ENCODE measurements around the gene PES1.

DNA sequence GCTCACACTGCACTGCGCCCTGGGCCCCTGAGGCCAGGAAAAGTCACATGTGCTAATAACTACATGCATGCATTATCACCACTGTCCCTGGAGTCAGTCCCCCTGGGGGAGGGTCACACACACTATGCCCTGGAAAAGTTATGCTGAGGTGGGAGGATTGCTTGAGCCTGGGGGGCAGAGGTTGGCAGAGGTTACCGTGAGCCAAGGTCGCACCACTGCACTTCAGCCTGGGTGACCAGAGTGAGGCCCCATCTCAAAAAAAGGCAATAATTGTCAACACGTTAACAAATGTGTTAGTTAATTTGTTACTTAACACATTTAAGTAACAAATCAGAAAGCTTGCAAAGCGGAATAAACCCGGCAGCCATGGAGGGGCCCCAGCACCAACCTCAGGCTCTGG, 31.8 kb downstream of the PES1 start:
- TF ChIP-seq, protein P1, sequence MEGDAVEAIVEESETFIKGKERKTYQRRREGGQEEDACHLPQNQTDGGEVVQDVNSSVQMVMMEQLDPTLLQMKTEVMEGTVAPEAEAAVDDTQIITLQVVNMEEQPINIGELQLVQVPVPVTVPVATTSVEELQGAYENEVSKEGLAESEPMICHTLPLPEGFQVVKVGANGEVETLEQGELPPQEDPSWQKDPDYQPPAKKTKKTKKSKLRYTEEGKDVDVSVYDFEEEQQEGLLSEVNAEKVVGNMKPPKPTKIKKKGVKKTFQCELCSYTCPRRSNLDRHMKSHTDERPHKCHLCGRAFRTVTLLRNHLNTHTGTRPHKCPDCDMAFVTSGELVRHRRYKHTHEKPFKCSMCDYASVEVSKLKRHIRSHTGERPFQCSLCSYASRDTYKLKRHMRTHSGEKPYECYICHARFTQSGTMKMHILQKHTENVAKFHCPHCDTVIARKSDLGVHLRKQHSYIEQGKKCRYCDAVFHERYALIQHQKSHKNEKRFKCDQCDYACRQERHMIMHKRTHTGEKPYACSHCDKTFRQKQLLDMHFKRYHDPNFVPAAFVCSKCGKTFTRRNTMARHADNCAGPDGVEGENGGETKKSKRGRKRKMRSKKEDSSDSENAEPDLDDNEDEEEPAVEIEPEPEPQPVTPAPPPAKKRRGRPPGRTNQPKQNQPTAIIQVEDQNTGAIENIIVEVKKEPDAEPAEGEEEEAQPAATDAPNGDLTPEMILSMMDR (IDR thresholded peaks at IDR 0.05): no peak
- no peak for TF ChIP-seq POLR2A (IDR thresholded peaks at IDR 0.05; ENCODE audit: low read depth)

Data from esophagus muscularis mucosa (tissue), 3 donors.